HG03097 (cell line): ENCODE data around the gene GUK1.
"Not testable (repeated sequence)": the region's sequence is repeated elsewhere in the genome, so short reads cannot be mapped to it uniquely, and the experiment has no call there.

Source experiments
- ATAC-seq: cut with Tn5 transposase; IDR thresholded peaks from one replicate; pipeline ENCODE4 v1.9.1; 2021; ENCODE audit not compliant: unreplicated experiment, low FRiP score

GUK1 gene

GRCh38 chr1:228161362-228161761, 21.3 kb downstream of the GUK1 start:
- ATAC-seq, result no peak

DNA sequence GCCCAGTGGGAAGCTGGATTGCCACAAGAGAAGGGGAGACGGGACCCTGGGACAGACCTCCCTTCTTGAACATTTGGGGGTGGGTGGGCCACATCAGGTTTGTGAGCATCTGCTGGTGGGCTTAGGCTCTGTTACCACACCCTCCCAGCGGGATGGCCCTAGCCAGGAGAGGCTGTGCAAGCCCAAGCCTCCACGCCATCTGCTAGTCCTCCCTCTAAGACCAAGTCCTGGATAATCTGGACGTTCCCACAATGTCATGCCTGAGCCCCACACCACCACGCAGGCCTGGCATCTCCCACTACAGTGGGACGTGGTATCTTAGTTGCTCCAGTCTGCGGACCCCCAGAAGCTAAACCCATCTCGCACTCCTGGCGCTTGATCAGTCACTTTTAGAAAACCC, 21.8 kb downstream of the GUK1 start:
- no peak for ATAC-seq

DNA sequence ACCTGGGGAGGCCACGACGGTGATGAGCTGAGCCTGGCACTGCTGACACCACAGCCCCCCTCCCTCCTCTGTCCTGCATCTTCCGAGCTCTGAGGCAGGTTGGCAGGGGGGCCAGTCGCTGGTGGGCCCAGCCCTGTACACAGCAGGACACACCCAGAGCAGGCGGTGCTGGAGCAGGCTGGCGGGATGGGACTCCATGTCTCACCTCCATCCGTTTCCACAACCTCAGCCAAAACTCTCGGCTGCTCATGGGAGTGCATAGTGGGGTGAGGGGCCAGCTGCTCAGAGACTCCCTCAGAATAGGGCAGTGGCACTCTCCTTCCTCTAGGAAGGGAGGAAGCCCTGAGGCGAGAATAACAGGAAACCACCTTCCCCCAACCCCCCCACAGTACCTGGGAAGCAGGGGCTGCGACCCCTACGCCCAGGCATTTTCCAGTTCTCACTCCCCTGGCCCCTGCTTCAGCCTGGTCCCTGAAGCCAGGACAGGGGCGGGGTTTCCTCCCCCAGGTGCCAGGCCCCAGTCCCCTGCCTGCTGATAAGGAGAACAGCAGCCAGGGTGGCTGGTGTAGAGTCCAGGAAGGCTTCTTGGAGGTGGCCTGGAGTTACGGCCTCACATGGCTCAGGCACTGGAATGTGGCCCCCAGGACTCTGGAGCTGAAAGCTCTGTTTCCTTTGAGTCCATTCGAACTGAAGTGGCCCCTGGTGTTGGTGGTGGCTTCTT, 22.4 kb downstream of the GUK1 start:
- ATAC-seq, result no peak

- ATAC-seq, result no peak
These were observed 23.1 kb downstream of the GUK1 start for GRCh38 chr1:228163007-228163753.

DNA sequence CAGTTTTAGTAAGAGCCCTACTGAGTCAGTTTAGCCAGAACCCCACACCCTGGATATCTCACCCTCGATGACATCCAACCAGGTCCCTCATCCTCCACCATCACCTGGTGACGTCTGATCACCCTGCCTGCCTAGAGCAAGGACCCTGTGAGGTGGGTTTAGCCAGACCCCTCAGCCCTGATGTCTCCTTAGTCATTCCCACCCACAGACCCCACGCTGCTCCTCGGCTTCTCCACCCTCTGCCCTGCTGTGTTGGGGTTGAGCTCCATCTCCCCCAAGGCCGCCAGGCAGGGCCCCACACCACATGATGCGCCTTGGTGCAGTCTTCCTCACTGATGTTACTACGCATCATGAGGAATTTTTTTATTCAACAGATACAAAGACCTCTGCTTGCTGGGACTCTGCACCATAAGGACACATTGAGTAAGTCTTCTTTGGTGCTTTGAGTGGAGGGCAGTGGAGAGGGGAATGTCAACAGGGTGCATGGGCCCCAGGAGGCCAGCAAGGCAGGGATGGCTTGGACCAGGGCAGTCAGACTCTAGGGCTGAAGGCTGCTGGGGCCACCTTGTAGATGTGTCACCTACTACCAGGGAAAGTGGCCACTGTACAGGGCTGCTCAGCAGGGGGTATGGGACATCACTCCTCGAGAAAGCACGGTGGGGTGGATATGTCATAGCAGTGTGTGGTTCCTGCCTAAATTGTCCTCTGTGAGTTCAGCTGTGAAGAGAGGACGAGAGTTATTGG, 23.9 kb downstream of the GUK1 start:
- ATAC-seq, result no peak

DNA sequence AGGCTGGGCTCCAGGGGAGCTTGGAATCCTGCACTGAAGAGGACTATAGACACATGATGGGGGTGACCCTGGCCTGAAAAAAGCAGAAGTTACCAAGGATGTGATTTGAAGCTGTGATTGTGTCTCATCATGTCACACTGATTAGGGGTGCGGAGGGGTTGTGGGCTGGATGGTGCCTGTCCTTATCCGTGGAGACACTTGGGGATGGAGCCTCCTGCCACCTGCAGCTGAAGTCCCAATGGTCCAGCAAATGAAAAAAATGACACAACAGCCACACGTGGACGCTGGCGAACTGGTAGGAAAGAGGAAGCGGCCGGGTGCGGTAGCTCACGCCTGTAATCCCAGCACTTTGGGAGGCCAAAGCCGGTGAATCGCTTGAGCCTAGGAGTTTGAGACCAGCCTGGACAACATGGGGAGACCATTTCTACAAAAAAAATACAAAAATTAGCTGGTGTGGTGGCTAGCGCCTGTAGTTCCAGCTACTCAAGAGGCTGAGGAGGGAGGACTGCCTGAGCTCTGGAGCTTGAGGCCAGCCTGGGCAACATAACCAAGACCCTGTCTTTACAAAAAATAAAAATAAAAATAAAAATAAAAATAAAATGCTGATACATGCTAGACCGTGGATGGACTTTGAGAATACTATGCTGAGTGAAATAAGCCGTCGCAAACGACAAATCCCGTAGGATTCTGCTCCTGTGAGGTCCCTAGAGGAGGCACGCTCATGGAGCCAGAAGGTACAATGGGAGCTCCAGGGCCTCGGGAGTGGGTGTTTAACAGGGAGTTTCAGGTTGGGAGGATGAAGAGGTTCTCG, 24.7 kb downstream of the GUK1 start:
- ATAC-seq, result no peak

GRCh38 chr1:228165372-228166169, 25.5 kb downstream of the GUK1 start, which contains the start of gene IBA57:
IBA57 (plus strand) TSS chr1:228165804; CDS start chr1:228165817, 13 bp downstream.
- ATAC-seq, result peak; percentile 81

DNA sequence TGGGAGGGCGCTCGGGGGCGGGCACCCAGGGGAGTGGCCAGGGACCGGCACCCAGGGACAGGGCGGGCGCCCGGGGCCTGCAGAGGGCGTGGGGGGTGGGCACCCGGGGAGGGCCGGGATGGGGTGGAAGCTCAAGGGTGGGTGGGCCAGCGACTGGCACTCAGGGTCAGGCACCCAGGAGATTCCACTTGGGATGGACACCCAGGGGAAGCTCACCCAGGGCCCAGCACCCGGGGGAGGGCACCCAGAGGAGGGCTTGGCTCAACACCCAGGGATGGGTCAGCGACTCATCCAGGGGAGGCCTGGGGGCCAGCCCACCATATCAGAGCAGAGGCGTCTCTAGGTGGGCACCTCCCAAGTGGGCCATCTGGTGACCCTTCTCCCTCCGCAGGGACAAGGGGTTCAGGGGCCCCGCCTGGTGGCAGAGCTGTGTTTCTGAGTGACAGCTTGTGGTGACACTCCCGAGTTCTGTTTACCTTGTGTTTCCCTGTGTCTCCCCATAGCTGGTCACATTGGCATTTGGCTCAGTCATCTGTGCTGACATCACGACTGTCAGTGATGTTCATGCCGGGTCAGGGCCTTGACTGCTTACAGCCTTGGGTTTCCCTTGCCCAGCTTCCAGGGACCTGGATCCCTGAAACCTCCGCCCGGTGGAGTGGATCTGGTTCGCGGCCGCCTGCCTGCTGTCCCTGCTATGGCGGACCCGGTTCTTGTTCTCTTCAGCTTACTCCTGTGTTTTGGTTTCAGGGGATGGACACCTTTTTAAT, 26.3 kb downstream of the GUK1 start:
- peak; percentile 6 for ATAC-seq

- ATAC-seq, result no peak
These were observed 28.6 kb downstream of the GUK1 start for GRCh38 chr1:228168563-228169270.

DNA sequence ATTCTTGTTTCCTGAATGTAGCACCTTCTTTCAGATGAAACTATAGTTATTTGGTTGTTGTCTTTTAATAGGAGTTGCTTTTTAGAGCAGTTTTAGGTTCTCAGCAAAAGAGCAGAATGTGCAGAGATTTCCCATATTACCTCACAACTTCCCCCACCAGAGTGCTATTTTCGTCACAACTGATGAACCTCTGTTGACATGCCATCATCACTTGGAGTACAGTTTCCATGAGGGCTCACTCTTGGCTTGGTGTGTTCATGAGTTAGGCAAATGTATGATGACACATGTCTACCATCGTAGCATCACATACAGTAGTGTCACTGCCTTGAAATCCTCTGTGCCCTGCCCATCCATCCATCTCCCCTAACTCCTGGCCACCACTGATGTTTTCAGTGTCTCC, 29.3 kb downstream of the GUK1 start:
- no peak for ATAC-seq

DNA sequence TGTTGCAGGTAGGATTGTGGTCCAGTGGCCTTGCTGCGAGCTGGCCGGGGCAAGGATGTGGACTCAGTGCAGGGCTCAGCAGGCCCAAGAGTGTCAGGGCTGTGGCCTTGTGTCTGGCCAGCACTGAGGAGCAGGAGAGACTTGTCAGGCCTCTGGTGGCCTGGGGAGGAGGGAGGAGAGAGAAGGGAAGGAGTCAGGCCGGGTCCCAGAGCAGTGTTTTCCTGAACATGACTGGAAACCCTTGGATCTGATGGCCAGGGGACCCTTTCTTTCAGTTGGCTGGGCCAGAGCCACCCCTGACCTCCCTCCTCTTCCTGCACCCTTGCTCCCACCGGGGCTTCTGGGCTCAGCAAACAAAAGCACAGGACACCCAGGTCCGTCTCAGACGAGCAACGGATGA, 30.6 kb downstream of the GUK1 start:
- ATAC-seq, result no peak

- no peak for ATAC-seq
These were observed 31.3 kb downstream of the GUK1 start for GRCh38 chr1:228171221-228171891.

GRCh38 chr1:228172591-228173527, 32.8 kb downstream of the GUK1 start:
- ATAC-seq, result no peak

DNA sequence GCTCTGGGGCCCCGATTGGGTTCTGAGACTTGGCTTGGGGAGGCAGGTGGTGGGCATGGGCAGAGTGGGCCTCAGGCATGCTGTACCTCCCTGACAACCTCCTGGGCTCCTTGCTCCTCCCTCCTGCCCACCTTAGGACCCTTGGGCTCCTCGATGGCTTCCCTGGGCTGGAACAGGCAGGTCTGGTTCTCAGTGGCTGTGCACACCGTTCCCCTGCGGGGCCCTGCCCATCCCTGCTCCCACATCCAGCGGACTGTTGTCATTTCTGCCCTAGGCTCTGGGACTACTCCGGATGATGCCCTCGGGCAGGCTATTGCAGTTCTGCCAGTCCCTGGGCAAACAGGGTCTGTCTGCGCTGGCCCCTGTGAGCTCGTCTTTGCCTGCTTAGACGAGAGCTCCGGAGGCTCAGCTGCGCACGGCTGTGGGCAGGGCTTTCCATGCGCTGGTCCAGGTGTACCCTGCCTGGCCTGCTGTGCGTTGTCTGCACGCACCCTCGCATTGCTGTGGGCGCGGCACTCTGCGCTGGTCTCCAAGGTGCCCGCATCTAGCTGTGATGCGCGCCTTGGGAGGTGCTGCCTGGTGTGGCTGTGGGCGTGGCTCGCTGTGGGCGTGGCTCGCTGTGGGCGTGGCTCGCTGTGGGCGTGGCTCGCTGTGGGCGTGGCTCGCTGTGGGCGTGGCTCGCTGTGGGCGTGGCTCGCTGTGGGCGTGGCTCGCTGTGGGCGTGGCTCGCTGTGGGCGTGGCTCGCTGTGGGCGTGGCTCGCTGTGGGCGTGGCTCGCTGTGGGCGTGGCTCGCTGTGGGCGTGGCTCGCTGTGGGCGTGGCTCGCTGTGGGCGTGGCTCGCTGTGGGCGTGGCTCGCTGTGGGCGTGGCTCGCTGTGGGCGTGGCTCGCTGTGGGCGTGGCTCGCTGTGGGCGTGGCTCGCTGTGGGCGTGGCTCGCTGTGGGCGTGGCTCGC, 33.7 kb downstream of the GUK1 start:
- not testable (repeated sequence) for ATAC-seq

GRCh38 chr1:228174482-228175315, 34.6 kb downstream of the GUK1 start:
- no peak for ATAC-seq
